HUES48 (cell line): ENCODE data around the gene ZBTB7A.
"Not testable (repeated sequence)": the region's sequence is repeated elsewhere in the genome, so short reads cannot be mapped to it uniquely, and the experiment has no call there.

Source experiments
- H3K27ac ChIP-seq: one replicate; pipeline ENCODE4 v1.7.0; 2013; ENCODE audit warnings: low read depth, low read length, inconsistent platforms
- H3K27me3 ChIP-seq: 2 replicates; pipeline ENCODE4 v1.6.1; 2013; ENCODE audit warnings: mild to moderate bottlenecking, low read length; ENCODE audit not compliant: control insufficient read depth, insufficient read depth
- H3K36me3 ChIP-seq: 2 replicates; pipeline ENCODE4 v1.6.1; 2013; ENCODE audit warnings: low read length; ENCODE audit not compliant: control insufficient read depth, insufficient read depth
- H3K4me1 ChIP-seq: 2 replicates; pipeline ENCODE4 v1.6.1; 2013; ENCODE audit warnings: mild to moderate bottlenecking, low read length; ENCODE audit not compliant: control insufficient read depth, insufficient read depth
- H3K4me3 ChIP-seq: 2 replicates; pipeline ENCODE4 v1.5.1; 2013; ENCODE audit warnings: mild to moderate bottlenecking, low read depth, low read length
- H3K9ac ChIP-seq: 2 replicates; pipeline ENCODE4 v1.6.1; 2013; ENCODE audit warnings: mild to moderate bottlenecking, low read depth, low read length, moderate library complexity
- H3K9me3 ChIP-seq: 2 replicates; pipeline ENCODE4 v1.6.1; 2013; ENCODE audit warnings: low read length; ENCODE audit not compliant: control insufficient read depth, insufficient read depth

Gene ZBTB7A

GRCh38 chr19:4007836-4008539, 58.7 kb downstream of the ZBTB7A start:
- no peaks in the 10 kb centered on the region for H3K27me3 ChIP-seq
- peaks cover 19% of the 10 kb centered on the region for H3K36me3 ChIP-seq
- peak overlapping the region; percentile 61 for H3K27ac ChIP-seq
- 0 out of 2 replicates have a peak, but pooled peaks cover 6% of the 10 kb centered on the region for H3K4me1 ChIP-seq
- H3K4me3 ChIP-seq = peak overlapping the region; percentile 79
- H3K9me3 ChIP-seq = no peaks in the 10 kb centered on the region
- peak overlapping the region; percentile 10; the same call in 1 of the 2 replicates for H3K9ac ChIP-seq

DNA sequence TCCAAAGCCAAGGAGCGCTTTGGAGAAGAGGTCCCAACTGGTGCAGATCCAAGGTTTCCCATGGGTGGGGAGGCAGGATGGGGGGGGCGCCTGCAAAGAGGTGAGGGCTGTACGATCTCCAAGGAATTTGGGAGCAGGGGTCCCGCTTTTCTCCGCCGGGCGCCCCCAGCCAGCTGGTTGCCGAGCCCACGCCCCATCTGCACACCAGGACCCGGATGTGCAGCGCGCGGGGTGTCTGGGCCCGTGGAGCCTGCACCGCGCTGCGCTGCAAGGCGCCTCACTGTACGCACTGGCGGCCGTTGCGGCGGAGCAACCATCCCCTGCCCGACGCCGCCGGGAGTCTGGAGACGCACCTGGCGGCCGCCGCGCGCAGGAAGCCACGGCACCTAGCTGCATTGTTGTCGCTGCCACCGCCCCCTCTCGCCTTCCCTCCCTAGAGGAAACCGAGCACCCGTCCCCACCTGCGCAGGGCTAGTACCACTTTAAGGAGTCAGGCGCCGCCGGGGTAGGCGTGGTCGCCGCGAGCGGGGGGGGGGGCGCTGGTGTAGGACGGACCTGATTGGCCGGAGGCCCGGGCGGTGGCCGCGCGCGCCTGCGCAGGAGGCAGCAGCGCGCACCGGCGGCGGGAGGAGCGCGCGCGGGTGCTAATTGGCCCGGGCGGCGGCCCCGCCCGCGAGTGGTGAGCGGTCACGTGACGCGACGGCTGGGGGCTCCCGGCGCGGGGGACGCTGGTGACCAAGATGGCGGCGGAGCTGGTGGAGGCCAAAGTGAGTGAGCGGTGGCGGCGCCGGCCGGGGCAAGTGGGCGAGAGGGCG, 59.5 kb downstream of the ZBTB7A start, which contains the start of gene PIAS4:
TSS of gene PIAS4 (plus strand) at position 716 of the 815 bp plus-strand sequence. CDS start at position 741, 25 bp downstream.
- H3K4me1 ChIP-seq = 0 out of 2 replicates have a peak, but pooled peaks cover 6% of the 10 kb centered on the region
- peaks cover 16% of the 10 kb centered on the region; the same call in 1 of the 2 replicates for H3K36me3 ChIP-seq
- peak within 1 kb of the TSS; percentile 90 for H3K27ac ChIP-seq
- no peaks in the 10 kb centered on the region for H3K27me3 ChIP-seq
- peak within 1 kb of the TSS; percentile 79 for H3K9ac ChIP-seq
- H3K4me3 ChIP-seq = peak within 1 kb of the TSS; percentile 88
- no peaks in the 10 kb centered on the region for H3K9me3 ChIP-seq

DNA sequence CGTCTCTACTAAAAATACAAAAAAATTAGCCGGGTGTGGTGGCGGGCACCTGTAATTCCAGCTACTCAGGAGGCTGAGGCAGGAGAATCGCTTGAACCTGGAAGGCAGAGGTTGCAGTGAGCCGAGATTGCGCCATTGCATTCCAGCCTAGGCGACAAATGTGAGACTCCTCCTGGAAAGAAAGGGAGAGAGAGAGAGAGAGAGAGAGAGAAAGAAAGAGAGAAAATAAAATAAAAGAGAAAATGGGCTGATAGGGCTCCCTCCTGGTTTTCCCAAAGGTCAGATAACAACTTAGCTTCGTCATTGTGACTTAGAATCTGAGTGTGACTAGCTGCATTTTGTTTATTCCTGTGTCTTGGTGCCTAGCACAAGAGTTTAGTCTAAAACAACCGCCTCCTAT, 61.3 kb downstream of the ZBTB7A start:
- H3K4me1 ChIP-seq, H3K9ac ChIP-seq, H3K27me3 ChIP-seq, H3K27ac ChIP-seq, H3K36me3 ChIP-seq, H3K9me3 ChIP-seq, H3K4me3 ChIP-seq: not testable (repeated sequence)

DNA sequence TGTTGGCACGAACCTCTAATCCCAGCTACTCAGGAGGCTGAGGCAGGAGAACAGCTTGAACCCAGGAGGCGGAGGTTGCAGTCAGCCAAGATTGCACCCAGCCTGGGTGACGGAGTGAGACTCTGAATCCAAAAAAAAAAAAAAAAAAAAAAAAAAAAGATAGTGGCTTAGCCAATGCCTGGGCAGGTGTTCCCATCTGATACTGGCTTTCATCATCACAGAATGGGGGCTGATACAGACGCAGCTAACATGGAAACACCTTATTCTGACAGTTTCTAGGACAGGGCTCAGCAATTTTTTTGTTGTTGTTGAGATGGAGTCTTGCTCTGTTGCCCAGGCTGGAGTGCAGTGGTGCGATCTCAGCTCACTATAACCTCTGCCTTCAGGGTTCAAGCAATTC, 65.9 kb downstream of the ZBTB7A start:
- H3K9ac ChIP-seq, H3K4me1 ChIP-seq, H3K36me3 ChIP-seq, H3K4me3 ChIP-seq, H3K9me3 ChIP-seq, H3K27me3 ChIP-seq, H3K27ac ChIP-seq: not testable (repeated sequence)

DNA sequence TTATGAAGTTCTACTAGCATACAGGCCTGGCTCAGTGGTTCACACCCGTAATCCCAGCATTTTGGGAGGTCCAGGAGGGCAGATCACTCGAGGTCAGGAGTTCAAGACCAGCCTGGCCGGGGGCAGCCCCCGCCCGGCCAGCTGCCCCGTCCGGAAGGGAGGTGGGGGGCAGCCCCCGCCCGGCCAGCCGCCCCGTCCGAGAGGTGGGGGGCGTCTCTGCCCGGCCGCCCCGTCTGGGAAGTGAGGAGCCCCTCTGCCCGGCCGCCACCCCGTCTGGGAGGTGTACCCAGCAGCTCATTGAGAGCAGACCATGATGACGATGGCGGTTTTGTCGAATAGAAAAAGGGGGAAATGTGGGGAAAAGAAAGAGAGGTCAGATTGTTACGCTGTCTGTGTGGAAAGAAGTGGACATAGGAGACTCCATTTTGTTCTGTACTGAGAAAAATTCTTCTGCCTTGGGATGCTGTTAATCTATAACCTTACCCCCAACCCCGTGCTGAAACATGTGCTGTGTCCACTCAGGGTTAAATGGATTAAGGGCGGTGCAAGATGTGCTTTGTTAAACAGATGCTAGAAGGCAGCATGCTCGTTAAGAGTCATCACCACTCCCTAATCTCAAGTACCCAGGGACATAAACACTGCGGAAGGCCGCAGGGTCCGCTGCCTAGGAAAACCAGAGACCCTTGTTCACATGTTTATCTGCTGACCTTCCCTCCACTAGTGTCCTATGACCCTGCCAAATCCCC, 67.9 kb downstream of the ZBTB7A start:
- not testable (repeated sequence) for H3K4me3 ChIP-seq, H3K36me3 ChIP-seq, H3K9me3 ChIP-seq, H3K27ac ChIP-seq, H3K9ac ChIP-seq, H3K4me1 ChIP-seq, H3K27me3 ChIP-seq

DNA sequence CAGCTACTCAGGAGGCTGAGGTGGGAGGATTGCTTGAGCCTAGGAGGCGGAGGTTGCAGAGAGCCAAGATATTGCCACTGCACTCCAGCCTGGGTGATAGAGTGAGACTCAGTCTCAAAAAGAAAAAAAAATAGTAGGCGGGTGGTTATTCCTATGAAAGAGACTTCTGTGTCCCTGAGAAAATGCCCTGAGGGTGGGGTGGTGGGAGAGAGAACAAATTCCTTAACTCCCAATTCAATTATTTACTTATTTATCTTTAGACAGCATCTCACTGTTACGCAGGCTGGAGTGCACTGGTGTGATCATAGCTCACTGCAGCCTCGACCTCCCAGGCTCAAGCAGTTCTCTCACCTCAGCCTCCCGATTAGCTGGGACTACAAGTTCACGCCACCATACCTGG, 71.1 kb downstream of the ZBTB7A start:
- Histone ChIP-seq H3K9me3 (no peaks in the 10 kb centered on the region), H3K27me3 (no peaks in the 10 kb centered on the region), H3K4me1 (no peaks in the 10 kb centered on the region), H3K9ac (no peak overlapping the region), H3K4me3 (no peak overlapping the region), H3K27ac (no peak overlapping the region), H3K36me3 (no peaks in the 10 kb centered on the region)
